GM12878 (cell line): ENCODE results near the gene CHN1. TPM values are rescaled to one million over a fixed set of nuclear protein-coding genes. Genes with fewer than 3 reads are reported as not detected.

Source experiments
- ATAC-seq: fragments of 200-7000 bp; cut with Tn5 transposase; 3 replicates; pipeline ENCODE4 v1.9.1; 2020; ENCODE audit warnings: mild to moderate bottlenecking, moderate library complexity
- BruUV-seq: library from RNA; stranded (reverse); fragments of 400-500 nt; replicated peaks from 2 replicates; lab custom pipeline; 2021; lab: Mats Ljungman, UMichigan
- CTCF ChIA-PET: fragments of 300-600 bp; sonication (Branson Sonifier 250); formaldehyde crosslinking; extraction: SDS; loops from one replicate; lab custom pipeline; 2021; ENCODE audit warnings: inconsistent platforms; lab: Yijun Ruan, JAX
- POLR2A ChIA-PET: fragments of 350-600 bp; formaldehyde crosslinking; extraction: SDS; loops from one replicate; lab custom pipeline; 2021; ENCODE audit warnings: inconsistent platforms; lab: Charles Lee
- RAD21 ChIA-PET: fragments of 300-600 bp; sonication (Branson Sonifier 250); formaldehyde crosslinking; loops from one replicate; lab custom pipeline; 2023; ENCODE audit warnings: antibody characterized with exemption; ENCODE audit not compliant: unreplicated experiment; lab: Charles Lee
- SMC1A ChIA-PET: fragments of 300-600 bp; sonication (Branson Sonifier 250); formaldehyde crosslinking; loops from one replicate; lab custom pipeline; 2023; ENCODE audit not compliant: unreplicated experiment, uncharacterized antibody; lab: Charles Lee
- DNase-seq: peaks from one replicate; pipeline ENCODE4 v3.0.0-alpha.2; 2011; ENCODE audit warnings: low read depth, low spot score
- FAIRE-seq: peaks from 3 replicates; lab custom pipeline; 2011; peaks lifted over from hg19 to GRCh38; lab: Jason Lieb, UNC
- H2AFZ ChIP-seq: 2 replicates; pipeline ENCODE4 v1.6.0; 2011; ENCODE audit warnings: low read depth, low read length, control low read depth; ENCODE audit not compliant: control insufficient read depth
- H3K27ac ChIP-seq: 2 replicates; pipeline ENCODE4 v1.5.1; 2011; ENCODE audit warnings: control low read depth; ENCODE audit not compliant: control insufficient read depth, insufficient read depth
- H3K27me3 ChIP-seq, 2 experiments: replicated peaks in 1 of 2; 2 replicates each; pipeline versions ENCODE4 v1.6.0 to v1.6.1; 2011; ENCODE audit warnings: low read length in 1 of 2; ENCODE audit not compliant: control insufficient read depth in 2 of 2, insufficient read depth in 2 of 2
- H3K36me3 ChIP-seq, 2 experiments: 2 replicates each; pipeline ENCODE4 v1.5.1; 2011; ENCODE audit warnings: low read length in 1 of 2; ENCODE audit not compliant: control insufficient read depth in 2 of 2, insufficient read depth in 2 of 2
- H3K4me1 ChIP-seq: 2 replicates; pipeline ENCODE4 v1.6.1; 2011; ENCODE audit warnings: mild to moderate bottlenecking, low read length, moderate library complexity, mixed read lengths; ENCODE audit not compliant: control insufficient read depth, insufficient read depth
- H3K4me2 ChIP-seq: 2 replicates; pipeline ENCODE4 v1.6.0; 2011; ENCODE audit warnings: control low read depth; ENCODE audit not compliant: control insufficient read depth, insufficient read depth
- H3K4me3 ChIP-seq: fragments of 200-600 bp; sonication (generic); 2 replicates; pipeline ENCODE4 v1.5.1; 2016
- H3K79me2 ChIP-seq: 2 replicates; pipeline ENCODE4 v1.6.0; 2011; ENCODE audit warnings: low read length; ENCODE audit not compliant: control insufficient read depth, insufficient read depth
- H3K9ac ChIP-seq: 2 replicates; pipeline ENCODE4 v1.8.0; 2011; ENCODE audit warnings: low read length, control low read depth, mixed read lengths; ENCODE audit not compliant: control insufficient read depth, insufficient read depth
- H3K9me3 ChIP-seq: replicated peaks from 3 replicates; pipeline ENCODE4 v1.5.1; 2011; ENCODE audit warnings: mild to moderate bottlenecking, low read length; ENCODE audit not compliant: control insufficient read depth, insufficient read depth
- H4K20me1 ChIP-seq: 2 replicates; pipeline ENCODE4 v1.6.0; 2011; ENCODE audit not compliant: control insufficient read depth, insufficient read depth
- CBX5 ChIP-seq: sonication (generic); IDR thresholded peaks from 2 replicates; pipeline ENCODE4 v1.6.1; 2016; ENCODE audit warnings: low read depth, moderate library complexity, mild to moderate bottlenecking, inconsistent platforms
- ELK1 ChIP-seq: IDR thresholded peaks from 2 replicates; pipeline ENCODE4 v1.6.1; 2012; ENCODE audit warnings: low read depth, low read length, improper control_type of control experiment
- ETV6 ChIP-seq, 2 experiments: fragments of 450-650 bp in 1 of 2; IDR thresholded peaks in 1 of 2; conservative IDR thresholded peaks in 1 of 2; 2 replicates each; pipeline ENCODE4 v1.6.1; 2014; ENCODE audit warnings: antibody characterized with exemption in 1 of 2, borderline replicate concordance in 1 of 2, low read depth in 1 of 2, mild to moderate bottlenecking in 1 of 2, moderate library complexity in 1 of 2
- HDAC2 ChIP-seq: fragments of 200-600 bp; sonication (generic); IDR thresholded peaks from 2 replicates; pipeline ENCODE4 v1.6.1; 2017
- IKZF2 ChIP-seq, 2 experiments: fragments of 450-650 bp; IDR thresholded peaks; 2 replicates each; pipeline ENCODE4 v1.6.1; 2017; ENCODE audit warnings: mild to moderate bottlenecking in 2 of 2, moderate library complexity in 2 of 2
- NFXL1 ChIP-seq: fragments of 450-650 bp; IDR thresholded peaks from 2 replicates; pipeline ENCODE4 v1.6.1; 2017; ENCODE audit warnings: antibody characterized with exemption, mild to moderate bottlenecking, borderline replicate concordance
- NFYA ChIP-seq: IDR thresholded peaks from 2 replicates; pipeline ENCODE4 v1.6.1; 2011; ENCODE audit warnings: low read depth, mild to moderate bottlenecking, low read length, improper control_type of control experiment, borderline replicate concordance
- PKNOX1 ChIP-seq: fragments of 450-650 bp; IDR thresholded peaks from 2 replicates; pipeline ENCODE4 v1.6.1; 2016; ENCODE audit warnings: mild to moderate bottlenecking
- SMAD1 ChIP-seq: fragments of 450-650 bp; IDR thresholded peaks from 2 replicates; pipeline ENCODE4 v1.6.1; 2018; ENCODE audit warnings: mild to moderate bottlenecking, low read depth; ENCODE audit not compliant: partially characterized antibody
- USF1 ChIP-seq: IDR thresholded peaks from 2 replicates; pipeline ENCODE4 v1.6.1; 2011; ENCODE audit warnings: borderline replicate concordance, low read depth, mild to moderate bottlenecking, moderate library complexity, mixed read lengths, low read length; ENCODE audit not compliant: insufficient read depth; ENCODE audit errors: extremely low read length
- ZBTB40 ChIP-seq: fragments of 450-650 bp; IDR thresholded peaks from 2 replicates; pipeline ENCODE4 v1.6.1; 2016; ENCODE audit warnings: mild to moderate bottlenecking, moderate library complexity, borderline replicate concordance
- ZNF622 ChIP-seq: fragments of 450-650 bp; IDR thresholded peaks from 2 replicates; pipeline ENCODE4 v1.6.1; 2017; ENCODE audit warnings: mild to moderate bottlenecking, inconsistent platforms
- ZSCAN29 ChIP-seq: fragments of 450-650 bp; IDR thresholded peaks from 2 replicates; pipeline ENCODE4 v1.6.1; 2017; ENCODE audit warnings: mild to moderate bottlenecking, moderate library complexity
- WGBS: methylation state at CpG from one replicate; pipeline ENCODE4 v1.1.6; 2016; ENCODE audit warnings: low lambda C conversion rate; ENCODE audit not compliant: insufficient replicate concordance, insufficient coverage; ENCODE audit errors: missing lambda C conversion rate; 5-methylcytosine and 5-hydroxymethylcytosine counted together
- in situ Hi-C: fragments of 300-500 bp; cut with MboI; formaldehyde crosslinking; loops from 9 replicates; pipeline ENCODE4 v1.14.3; 2018; ENCODE audit warnings: mixed read lengths
- intact Hi-C: fragments of 100-400 bp; cut with micrococcal nuclease; formaldehyde crosslinking; loops from one replicate; pipeline ENCODE4 v1.14.2; 2022; ENCODE audit not compliant: unreplicated experiment
- polyA plus RNA-seq, 11 experiments: library from polyadenylated mRNA; depleted of rRNA in 4 of 11; unstranded in 6 of 11; stranded (reverse) in 5 of 11; fragments of >200 nt; fragmentation: Nextera tagmentation in 4 of 11; fragmentation: Illumina TruSeq in 1 of 11; extraction: Ambion mirVana in 4 of 11; extraction: Trizol in 1 of 11; gene quantifications; 1 replicate in 1 of 11; 2 replicates in 10 of 11; pipeline versions ENCODE4 v1.2.1 to v1.2.3, GENCODE V29; 2011 to 2016; ENCODE audit warnings: inconsistent platforms in 2 of 11, missing spikeins in 2 of 11, low read depth in 1 of 11
- total RNA-seq, 4 experiments: library from RNA; depleted of rRNA in 3 of 4; stranded (reverse); fragments of >200 nt in 3 of 4; fragmentation: Illumina TruSeq in 1 of 4; extraction: Trizol in 1 of 4; gene quantifications; 2 replicates each; pipeline versions ENCODE4 v1.2.1 to v1.2.3, GENCODE V29; 2013 to 2021

Gene CHN1
- total and polyA plus RNA-seq, 10 of the 15 experiments (the other 5 are each of a cell fraction or from before 2014, with no cell fraction given) = 0.18 to 0.92 (median 0.53) TPM; not detected in 1

GRCh38 chr2:174893018-174893417 is 112.2 kb downstream of the CHN1 start (continued):
- no peak for TF ChIP-seq IKZF2 (IDR thresholded peaks at IDR 0.05)
- TF ChIP-seq ZSCAN29 = no peak

- CTCF ChIA-PET = no interaction called here
- intact Hi-C loops = no loop called here
- no peak overlapping the region for H3K27ac ChIP-seq
- H3K4me1 ChIP-seq = no peaks in the 10 kb centered on the region
- no peaks in the 10 kb centered on the region for H3K79me2 ChIP-seq
- no TSS peak for BruUV-seq
- RAD21 ChIA-PET = no interaction called here
- DNase-seq (no peak), ATAC-seq (no peak), FAIRE-seq (no peak)
- SMC1A ChIA-PET = no interaction called here
- H3K9ac ChIP-seq = no peak overlapping the region
- TF ChIP-seq SMAD1 (no peak), ELK1 (no peak), NFYA (no peak), NFXL1 (no peak), ETV6 (conservative IDR thresholded peaks at IDR 0.05 in 1 of 2, IDR thresholded peaks at IDR 0.05 in 1 of 2; ENCODE audit: borderline replicate concordance in 1 of 2, low read depth in 1 of 2) (no peak), HDAC2 (no peak), CBX5 (no peak), ZNF622 (no peak), ZBTB40 (no peak), USF1 (no peak), PKNOX1 (no peak)
- no peak overlapping the region for H3K4me2 ChIP-seq
- H3K36me3 ChIP-seq = no peaks in the 10 kb centered on the region
- no peaks in the 10 kb centered on the region for H4K20me1 ChIP-seq
- H2AFZ ChIP-seq = no peak overlapping the region
- H3K27me3 ChIP-seq = no peaks in the 10 kb centered on the region; a peak in 1 of 4 replicates
- in situ Hi-C loops = no loop called here
- H3K4me3 ChIP-seq = no peak overlapping the region
- POLR2A ChIA-PET = no interaction called here
- 3% methylated on average over 2 of the region's 2 CpGs for WGBS
- no peaks in the 10 kb centered on the region for H3K9me3 ChIP-seq
Measured at GRCh38 chr2:174892546-174892945, 112.6 kb downstream of the CHN1 start.
